Neural crest cell (in vitro differentiated cells): ENCODE results near the gene GDF15. TPM values are rescaled to one million over a fixed set of nuclear protein-coding genes. Genes with fewer than 3 reads are reported as not detected.
"Not testable (repeated sequence)": the region's sequence is repeated elsewhere in the genome, so short reads cannot be mapped to it uniquely, and the experiment has no call there.

ENCODE experiments used
- DNase-seq: peaks from one replicate; pipeline ENCODE4 v3.0.0; 2021; ENCODE audit warnings: low read depth, mixed read lengths, low spot score
- H3K27ac Mint-ChIP-seq: one replicate; pipeline ENCODE4 v1.8.0; 2021; ENCODE audit warnings: mild to moderate bottlenecking, mixed read lengths; ENCODE audit not compliant: unreplicated experiment
- H3K27me3 Mint-ChIP-seq: 2 replicates; pipeline ENCODE4 v1.8.0; 2021; ENCODE audit warnings: low read depth, mild to moderate bottlenecking, mixed read lengths
- H3K36me3 Mint-ChIP-seq: 2 replicates; pipeline ENCODE4 v1.8.0; 2021; ENCODE audit warnings: low read depth, mild to moderate bottlenecking, mixed read lengths
- H3K4me1 Mint-ChIP-seq: 2 replicates; pipeline ENCODE4 v1.8.0; 2021; ENCODE audit warnings: mixed read lengths
- H3K4me3 Mint-ChIP-seq: one replicate; pipeline ENCODE4 v1.8.0; 2021; ENCODE audit warnings: mild to moderate bottlenecking, mixed read lengths
- H3K9me3 Mint-ChIP-seq: 2 replicates; pipeline ENCODE4 v1.8.0; 2021; ENCODE audit warnings: mixed read lengths
- total RNA-seq: library from RNA; stranded (reverse); gene quantifications from 2 replicates; pipeline ENCODE4 v1.2.1, GENCODE V29; 2021
- TF ChIP-seq, protein P1 (sequence below): fragments of 200-600 bp; sonication (generic); conservative IDR thresholded peaks from 2 replicates; pipeline ENCODE4 v1.5.0; 2021; ENCODE audit warnings: antibody characterized with exemption, mild to moderate bottlenecking

Gene GDF15
- total RNA-seq, 1 donor from 2014 or later = 1.2 TPM

DNA sequence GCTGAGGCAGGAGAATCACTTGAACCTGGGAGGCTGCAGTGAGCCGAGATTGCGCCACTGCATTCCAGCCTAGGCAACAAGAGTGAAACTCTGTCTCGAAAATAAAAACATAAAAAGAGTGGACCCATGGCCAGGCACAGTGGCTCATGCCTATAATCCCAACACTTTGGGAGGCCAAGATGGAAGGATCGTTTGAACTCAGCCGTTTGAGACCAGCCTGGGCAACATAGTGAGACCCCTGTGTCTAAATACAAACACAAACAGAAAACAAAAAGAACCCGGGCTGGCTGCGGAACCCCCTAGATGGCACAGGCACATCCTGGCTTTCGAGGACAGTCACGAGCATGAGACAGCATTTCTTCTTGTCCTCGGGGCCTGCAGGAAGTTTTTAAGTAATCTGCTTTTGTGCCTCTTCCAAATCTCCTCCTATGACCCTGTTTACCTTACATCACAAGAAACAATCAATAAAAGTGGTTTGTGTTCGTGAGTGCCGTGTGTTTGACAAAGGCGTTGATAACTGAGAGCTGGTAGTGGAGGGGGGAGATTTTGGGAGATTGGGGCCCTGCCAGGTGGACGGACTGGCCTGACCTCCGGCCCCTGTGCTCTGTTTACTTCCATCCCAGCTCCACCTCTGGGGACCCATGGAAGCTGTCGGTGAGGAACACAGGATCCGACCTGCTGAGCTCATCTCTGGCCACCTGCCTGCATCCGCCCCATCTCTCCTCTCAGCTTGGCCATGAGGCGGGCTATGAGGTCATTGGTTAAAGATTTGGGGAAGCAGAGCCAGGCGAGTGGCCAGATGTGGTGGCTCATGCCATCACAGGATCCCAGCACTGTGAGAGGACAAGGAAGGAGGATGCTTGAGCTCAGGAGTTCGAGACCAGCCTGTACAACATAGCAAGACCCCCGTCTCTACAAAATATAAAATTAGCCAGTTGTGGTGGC lies 5.9 kb upstream of the GDF15 start:
- H3K27ac Mint-ChIP-seq = no peak overlapping the region
- H3K4me1 Mint-ChIP-seq = peaks cover 5% of the 10 kb centered on the region
- H3K4me3 Mint-ChIP-seq = no peak overlapping the region
- H3K9me3 Mint-ChIP-seq = no peaks in the 10 kb centered on the region
- no peak for DNase-seq
- no peaks in the 10 kb centered on the region for H3K36me3 Mint-ChIP-seq
- H3K27me3 Mint-ChIP-seq = peaks cover 6% of the 10 kb centered on the region
- TF ChIP-seq, protein P1, sequence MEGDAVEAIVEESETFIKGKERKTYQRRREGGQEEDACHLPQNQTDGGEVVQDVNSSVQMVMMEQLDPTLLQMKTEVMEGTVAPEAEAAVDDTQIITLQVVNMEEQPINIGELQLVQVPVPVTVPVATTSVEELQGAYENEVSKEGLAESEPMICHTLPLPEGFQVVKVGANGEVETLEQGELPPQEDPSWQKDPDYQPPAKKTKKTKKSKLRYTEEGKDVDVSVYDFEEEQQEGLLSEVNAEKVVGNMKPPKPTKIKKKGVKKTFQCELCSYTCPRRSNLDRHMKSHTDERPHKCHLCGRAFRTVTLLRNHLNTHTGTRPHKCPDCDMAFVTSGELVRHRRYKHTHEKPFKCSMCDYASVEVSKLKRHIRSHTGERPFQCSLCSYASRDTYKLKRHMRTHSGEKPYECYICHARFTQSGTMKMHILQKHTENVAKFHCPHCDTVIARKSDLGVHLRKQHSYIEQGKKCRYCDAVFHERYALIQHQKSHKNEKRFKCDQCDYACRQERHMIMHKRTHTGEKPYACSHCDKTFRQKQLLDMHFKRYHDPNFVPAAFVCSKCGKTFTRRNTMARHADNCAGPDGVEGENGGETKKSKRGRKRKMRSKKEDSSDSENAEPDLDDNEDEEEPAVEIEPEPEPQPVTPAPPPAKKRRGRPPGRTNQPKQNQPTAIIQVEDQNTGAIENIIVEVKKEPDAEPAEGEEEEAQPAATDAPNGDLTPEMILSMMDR = no peak

DNA sequence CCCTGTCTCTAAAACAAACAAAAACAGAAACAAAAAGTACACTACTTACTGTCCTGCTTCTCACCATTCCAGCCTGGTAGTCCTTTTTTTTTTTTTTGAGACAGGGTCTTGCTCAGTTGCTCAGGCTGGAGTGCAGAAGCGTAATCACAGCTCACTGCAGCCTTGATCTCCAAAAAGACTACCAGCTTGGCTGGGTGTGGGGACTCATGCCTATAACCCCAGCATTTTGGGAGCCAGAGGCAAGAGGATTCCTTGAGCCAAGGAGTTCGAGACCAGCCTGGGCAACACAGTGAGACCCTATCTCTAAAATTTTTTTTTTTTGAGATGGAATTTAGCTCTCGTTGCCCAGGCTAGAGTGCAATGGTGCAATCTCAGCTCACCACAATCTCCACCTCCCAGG lies 5.1 kb upstream of the GDF15 start:
- Mint-ChIP-seq H3K27me3 (peaks cover 13% of the 10 kb centered on the region), H3K4me1 (peaks cover 11% of the 10 kb centered on the region), H3K4me3 (no peak overlapping the region), H3K9me3 (no peaks in the 10 kb centered on the region), H3K27ac (no peak overlapping the region), H3K36me3 (no peaks in the 10 kb centered on the region)
- TF ChIP-seq, protein P1 = no peak
- DNase-seq = no peak

GRCh38 chr19:18383622-18384021 lies 2.3 kb upstream of the GDF15 start:
- H3K4me3 Mint-ChIP-seq, H3K27ac Mint-ChIP-seq, H3K36me3 Mint-ChIP-seq, DNase-seq, H3K9me3 Mint-ChIP-seq: not testable (repeated sequence)
- Mint-ChIP-seq H3K27me3 (peaks cover 40% of the 10 kb centered on the region), H3K4me1 (peaks cover 12% of the 10 kb centered on the region)

DNA sequence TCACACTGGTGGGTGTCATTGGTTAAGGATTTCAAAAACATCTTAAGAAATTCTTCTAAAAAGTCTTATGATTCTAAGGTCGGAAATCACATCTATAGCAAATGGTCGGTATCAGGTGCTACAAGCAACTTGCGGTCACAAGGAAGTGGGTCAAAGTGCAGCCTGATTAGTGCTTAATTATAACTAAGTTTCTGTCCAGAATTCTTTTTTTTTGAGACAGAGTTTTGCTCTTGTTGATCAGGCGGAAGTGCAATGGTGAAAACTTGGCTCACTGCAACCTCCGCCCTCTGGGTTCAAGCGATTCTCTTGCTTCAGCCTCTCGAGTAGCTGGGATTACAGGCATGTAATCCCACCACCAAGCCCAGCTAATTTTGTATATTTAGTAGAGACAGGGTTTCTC lies 1.2 kb upstream of the GDF15 start:
- peaks cover 12% of the 10 kb centered on the region for H3K4me1 Mint-ChIP-seq
- H3K27ac Mint-ChIP-seq = no peak overlapping the region
- no peaks in the 10 kb centered on the region for H3K36me3 Mint-ChIP-seq
- no peaks in the 10 kb centered on the region for H3K9me3 Mint-ChIP-seq
- peaks cover 50% of the 10 kb centered on the region for H3K27me3 Mint-ChIP-seq
- DNase-seq = no peak
- H3K4me3 Mint-ChIP-seq = no peak overlapping the region
- TF ChIP-seq, protein P1 = no peak

- H3K27me3 Mint-ChIP-seq = peaks cover 56% of the 10 kb centered on the region
- no peaks in the 10 kb centered on the region for H3K36me3 Mint-ChIP-seq
- no peak overlapping the region for H3K27ac Mint-ChIP-seq
- no peak for DNase-seq
- TF ChIP-seq, protein P1 = no peak
- no peak overlapping the region for H3K4me3 Mint-ChIP-seq
- peaks cover 7% of the 10 kb centered on the region for H3K4me1 Mint-ChIP-seq
- no peaks in the 10 kb centered on the region for H3K9me3 Mint-ChIP-seq
Measured at GRCh38 chr19:18385359-18385674, 641 bp upstream of the GDF15 start.

- DNase-seq = no peak
- H3K4me3 Mint-ChIP-seq = no peak overlapping the region
- no peaks in the 10 kb centered on the region for H3K9me3 Mint-ChIP-seq
- H3K27ac Mint-ChIP-seq = no peak overlapping the region
- no peaks in the 10 kb centered on the region for H3K36me3 Mint-ChIP-seq
- peaks cover 7% of the 10 kb centered on the region for H3K4me1 Mint-ChIP-seq
- H3K27me3 Mint-ChIP-seq = peaks cover 64% of the 10 kb centered on the region
- TF ChIP-seq, protein P1 = no peak
Measured at GRCh38 chr19:18386543-18387271, 749 bp downstream of the GDF15 start.
